Hematopoietic multipotent progenitor cell treated with erythropoietin and hydrocortisone succinate and interleukin-3 and kit ligand, for 4 days (in vitro differentiated cells): ENCODE results near the gene IMMT.

Experiments used
- DNase-seq: peaks from one replicate; pipeline ENCODE4 v3.0.0-alpha.2; 2015

The IMMT gene

DNA sequence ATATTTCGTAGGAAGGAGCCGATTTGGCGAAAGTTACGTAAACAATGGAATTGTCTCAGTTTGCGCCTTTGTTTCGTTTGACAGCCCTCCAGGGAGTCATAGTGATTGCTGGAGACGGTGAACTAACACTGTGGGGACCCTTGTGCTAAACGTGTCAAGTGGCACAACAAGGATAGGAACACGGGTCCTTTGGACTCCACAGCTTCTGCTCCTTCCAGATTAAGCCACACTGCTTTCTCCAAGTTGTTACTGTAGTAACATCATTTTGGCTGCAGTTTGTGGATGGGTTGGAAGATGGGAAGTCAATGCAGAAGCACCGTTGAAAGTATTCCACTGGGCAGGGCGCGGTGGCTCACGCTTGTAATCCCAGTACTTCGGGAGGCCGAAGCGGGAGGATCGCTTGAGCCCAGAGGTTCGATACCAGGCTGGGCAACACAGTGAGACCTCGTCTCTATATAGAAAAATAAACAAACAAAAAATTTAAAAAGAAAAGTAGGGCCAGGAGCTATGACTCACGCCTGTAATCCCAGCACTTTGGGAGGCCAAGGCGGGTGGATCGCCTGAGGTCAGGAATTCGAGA lies 636 bp upstream of the IMMT start:
- no peak for DNase-seq

DNA sequence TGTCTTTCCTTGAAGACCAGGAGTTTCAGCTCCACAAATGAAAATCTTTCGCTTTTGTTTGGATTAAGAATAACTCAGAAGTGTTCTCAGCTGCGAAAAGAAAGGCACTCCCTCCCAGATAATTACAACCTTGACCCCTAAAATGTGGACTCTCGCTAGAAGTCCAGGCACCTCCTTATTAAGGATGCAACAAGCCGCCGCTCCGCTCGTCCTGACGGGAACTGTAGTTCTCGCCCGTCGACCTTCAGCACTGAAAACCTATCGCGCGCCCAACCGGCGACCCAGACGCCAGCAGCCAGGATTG lies 559 bp downstream of the IMMT start:
- DNase-seq = no peak

DNA sequence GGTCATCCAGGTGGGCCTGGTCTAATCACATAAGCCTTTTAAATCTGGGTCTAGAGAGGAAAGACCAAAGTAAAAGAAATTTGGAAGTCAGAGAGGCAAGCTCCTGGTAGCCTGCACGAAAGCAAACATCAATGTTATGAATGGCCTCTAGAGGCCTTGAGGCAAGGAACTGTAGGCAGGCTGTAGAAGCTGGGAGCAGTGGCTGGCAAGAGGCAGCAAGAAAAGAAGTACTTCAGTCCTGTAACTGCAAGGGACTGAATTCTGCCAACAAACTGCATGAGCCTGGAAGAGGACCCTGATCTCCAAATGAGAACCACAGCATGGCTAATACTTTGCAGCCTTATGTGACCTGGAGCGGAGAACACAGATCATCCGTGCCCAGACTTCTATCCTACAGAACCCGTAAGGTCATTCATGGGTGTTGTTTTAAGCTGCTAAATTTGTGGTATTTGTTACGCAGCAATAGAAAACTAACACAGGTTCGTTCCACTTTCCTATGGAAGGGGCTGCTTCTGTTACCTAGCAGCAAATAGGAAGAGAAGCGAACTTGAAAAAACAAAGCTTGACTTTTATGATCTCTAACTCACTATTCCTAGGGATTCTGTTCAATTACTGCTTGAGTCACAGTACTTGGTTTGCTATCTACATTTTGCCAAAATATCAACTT lies 1.2 kb downstream of the IMMT start:
- DNase-seq = peak; percentile 55

- peak; percentile 62 for DNase-seq
Observed at GRCh38 chr2:86189782-86190416, 5.4 kb downstream of the IMMT start.

DNA sequence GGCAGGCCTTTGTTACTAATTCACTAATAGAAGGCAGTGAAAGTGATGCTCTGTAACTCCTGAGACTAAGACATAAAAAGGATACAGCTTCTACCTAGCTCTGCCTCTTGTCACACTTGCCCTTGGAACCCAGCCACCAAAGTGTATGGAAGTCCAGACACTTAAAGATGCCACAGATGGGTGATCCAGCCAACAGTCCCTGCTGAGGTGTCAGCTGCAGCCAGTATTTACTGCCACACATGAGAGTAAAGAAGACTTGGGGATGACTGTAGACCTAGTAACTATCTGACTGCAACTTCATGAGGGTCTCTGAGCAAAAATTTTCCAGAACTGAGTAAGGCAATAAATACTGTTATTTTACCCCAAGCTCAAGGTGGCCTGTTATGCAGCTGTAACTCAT lies 8.8 kb downstream of the IMMT start:
- no peak for DNase-seq

- DNase-seq = no peak
Observed at GRCh38 chr2:86185517-86186212, 9.6 kb downstream of the IMMT start.

- no peak for DNase-seq
Observed at GRCh38 chr2:86176597-86176996, 18.7 kb downstream of the IMMT start.

- no peak for DNase-seq
Observed at GRCh38 chr2:86175828-86176227, 19.4 kb downstream of the IMMT start.

DNA sequence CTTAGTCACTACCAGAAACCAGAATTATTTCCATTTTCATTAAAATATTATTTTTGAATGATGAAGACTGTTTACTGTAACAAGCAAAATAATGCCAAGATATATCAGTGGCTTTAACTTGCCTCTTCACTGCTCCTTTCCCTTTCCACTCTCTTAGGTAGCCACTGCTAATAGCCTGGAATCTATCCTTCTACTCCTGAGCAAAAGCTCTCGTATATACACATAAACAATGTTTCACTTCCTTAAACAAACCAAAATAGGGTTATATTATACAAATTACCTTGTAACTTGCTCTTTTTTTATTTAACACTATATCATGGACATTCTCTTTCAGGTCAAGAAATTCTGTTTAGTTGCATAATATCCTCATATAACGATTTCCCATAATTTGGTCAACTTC lies 20.8 kb downstream of the IMMT start:
- DNase-seq = no peak

DNA sequence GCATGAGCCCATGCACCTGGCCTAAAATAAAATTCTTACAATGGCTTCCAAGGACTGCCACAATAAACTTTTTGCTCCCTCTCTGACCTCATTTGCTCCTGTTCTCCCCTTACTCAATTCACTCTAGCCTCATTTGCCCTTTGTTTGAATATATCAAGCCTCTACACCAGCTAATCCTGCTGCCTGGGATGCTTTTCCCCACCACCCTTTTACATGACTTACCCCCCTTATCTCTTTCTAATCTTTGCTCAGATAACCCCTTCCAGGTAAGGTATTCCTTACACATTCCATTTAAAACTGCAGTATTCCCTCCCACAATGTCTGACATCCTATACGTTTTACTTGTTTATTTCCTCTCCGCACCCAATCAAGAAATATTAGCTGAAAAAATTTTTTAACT lies 22.7 kb downstream of the IMMT start:
- no peak for DNase-seq

GRCh38 chr2:86171295-86171694 lies 24.0 kb downstream of the IMMT start:
- DNase-seq = no peak

DNA sequence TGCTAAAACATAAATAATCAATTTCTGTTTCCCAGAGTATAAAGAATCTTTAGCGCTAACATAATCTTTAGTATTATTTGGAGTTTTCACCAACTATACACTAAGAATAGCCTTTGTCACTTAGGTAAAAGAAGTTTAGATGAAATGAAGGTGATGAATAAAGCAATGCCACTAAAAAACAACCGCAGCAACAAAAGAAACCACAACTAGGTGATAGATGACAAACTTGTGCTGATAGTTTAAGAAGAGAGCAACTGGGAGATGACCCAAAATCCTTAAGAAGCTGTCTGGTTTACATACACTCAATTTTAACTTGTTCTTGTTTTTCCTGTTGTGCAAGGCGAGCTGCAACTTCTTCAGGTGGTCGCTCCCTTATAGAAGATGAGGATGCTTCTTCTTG lies 24.8 kb downstream of the IMMT start:
- no peak for DNase-seq

DNA sequence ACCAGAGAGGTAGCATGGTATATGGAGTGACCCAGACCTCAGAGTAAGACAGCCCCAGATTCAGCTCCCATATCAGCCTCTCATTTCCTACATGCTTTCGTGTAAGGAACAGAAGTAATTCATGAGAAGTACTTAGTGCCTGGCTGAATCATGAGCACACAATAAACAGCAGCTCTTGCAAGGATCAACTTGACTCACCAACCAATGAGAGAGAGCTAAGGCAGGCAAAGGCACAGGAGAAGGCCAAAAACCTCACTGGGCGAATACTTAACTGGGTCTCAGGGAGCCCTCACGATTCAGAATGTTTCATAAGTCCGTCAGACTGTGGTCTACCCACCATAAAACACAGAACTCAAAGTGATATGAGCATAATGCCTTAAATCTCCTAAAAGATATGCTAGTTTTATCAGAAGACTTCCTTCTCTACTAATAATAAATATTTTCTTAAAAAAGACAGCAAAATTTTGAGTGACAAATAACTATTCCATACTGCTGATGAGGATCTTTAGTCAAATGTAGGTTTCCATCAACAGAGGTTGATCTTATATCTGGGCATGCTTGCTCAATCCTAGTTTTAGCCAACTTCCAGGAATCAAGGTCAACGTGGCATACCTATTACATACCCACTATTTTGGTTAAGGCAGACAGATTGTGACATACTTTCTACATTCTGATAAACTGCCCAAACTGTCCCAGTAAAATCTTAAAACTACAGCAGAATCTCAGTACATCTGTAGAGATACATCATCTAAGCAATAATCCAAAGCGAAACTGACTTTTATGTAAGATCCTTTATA lies 34.9 kb downstream of the IMMT start:
- DNase-seq = no peak

GRCh38 chr2:86158286-86158685 lies 37.0 kb downstream of the IMMT start:
- DNase-seq = no peak

DNA sequence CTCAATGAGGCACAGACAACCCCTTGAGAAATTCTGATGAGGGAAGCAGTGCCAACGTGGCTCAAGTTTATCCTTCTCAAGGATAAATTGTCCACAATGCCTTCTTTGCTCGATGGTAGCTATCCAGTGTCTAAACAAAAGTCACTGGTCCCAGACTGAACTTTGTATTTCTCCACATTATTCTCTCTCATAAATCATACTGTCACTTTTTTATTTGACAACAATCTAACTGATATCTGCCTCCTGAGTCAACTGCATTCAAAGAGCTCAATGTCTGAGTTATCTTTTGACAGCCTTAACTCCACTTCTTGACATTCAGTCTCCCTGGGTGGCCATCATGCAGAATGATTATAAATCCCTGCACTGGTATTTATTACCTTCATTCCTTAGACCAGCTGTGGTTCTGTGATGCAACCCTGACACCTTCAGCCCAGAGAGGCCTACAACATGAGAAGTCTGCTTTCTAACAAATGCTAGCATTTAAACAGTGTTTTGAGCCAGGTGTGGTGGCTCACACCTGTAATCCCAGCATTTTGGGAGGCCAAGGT lies 38.2 kb downstream of the IMMT start:
- DNase-seq = no peak

DNA sequence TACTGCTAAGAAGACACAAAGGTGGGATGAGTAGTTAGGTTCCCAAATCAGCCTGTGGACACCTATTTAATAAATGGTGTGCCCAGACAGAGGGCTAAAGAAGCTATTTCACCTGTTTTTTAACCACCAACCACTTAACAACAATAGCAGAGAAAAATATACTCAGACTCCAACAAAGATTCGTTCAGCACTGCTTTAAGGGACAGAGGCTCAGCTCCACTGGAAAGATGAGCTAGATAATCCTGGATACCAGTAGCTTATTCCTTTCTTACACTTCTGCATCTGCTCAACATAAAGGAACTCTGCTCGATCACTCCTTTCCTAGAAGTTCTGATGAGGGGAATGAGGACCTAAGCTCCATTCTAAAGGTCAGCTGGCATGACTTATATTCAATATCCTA lies 44.8 kb downstream of the IMMT start:
- DNase-seq = no peak

DNA sequence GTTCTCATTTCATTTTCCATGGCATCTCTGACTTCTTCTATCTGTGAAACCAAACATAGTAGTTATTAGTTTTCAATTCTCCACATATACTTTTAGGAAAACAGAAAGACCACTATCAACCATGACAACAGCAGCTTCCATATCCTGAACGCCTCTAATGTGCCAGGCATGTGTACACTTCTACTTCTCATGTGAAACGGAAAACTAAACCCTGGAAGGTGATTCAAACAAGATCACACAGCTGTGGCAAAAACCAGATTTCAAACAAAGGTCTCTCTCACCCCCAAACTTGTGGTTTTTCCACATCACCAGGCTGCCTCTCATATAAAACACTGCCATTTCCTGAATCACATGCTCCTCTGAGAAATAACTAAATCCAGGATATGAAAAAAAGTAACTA lies 47.5 kb downstream of the IMMT start:
- DNase-seq = no peak

DNA sequence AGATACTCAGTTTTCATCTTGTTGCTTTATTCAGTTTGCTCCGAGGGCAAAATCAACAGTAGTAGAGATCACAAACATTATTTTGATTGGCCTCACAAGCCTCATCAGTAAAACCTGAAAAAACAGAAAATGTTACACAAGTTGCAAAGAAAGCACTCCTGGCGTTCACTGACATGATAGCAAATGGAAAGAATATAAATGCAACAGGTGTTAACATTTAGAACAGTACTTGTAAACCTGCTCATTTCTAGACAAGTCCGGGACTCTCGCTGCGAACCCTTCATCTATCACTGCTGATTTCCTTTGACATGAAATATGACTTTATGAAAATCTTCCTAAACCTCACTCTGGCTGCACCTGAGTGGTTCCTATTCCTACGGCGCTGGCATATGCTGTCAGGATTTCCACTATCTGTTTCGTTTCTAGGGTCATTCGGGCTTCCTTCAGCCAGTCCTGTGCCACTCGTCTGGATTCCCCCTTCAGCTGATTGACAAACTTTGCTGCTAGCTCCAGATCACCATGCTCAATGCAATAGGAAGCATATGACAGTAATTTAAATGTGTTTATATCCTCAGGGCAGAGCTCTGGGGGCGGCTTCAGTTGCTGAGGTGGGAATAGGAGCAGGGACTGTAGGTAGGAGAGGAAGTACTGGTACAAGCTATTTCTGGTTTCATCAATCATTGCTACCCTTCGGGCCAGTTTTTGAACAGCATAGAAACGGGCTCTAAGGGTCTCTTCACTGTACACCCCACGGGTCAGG lies 51.2 kb downstream of the IMMT start:
- no peak for DNase-seq

DNA sequence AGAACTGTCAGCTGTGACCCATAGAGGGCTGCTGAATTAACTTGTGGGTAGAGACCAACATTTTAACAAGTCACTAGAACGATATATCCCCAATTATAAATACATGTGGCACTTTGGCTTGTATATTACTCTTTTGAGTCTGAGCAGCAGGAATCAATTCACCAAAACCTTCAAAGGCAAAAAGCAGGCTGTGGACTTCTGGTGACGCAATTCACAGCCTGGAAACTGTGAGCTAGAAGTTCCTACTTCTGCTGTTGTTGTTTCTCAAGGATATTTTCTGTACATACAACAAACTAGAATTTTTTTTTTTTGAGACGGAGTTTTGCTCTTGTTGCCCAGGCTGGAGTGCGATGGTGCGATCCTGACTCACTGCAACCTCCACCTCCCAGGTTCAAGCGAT lies 52.0 kb downstream of the IMMT start:
- DNase-seq = peak; percentile 14

- DNase-seq = no peak
Observed at GRCh38 chr2:86142436-86143257, 52.6 kb downstream of the IMMT start.

GRCh38 chr2:86140969-86141392 lies 54.3 kb downstream of the IMMT start:
- DNase-seq = peak; percentile 12
